Mucosa of descending colon (tissue), 3 donors: ENCODE results near the gene SLC27A2. TPM values are rescaled to one million over a fixed set of nuclear protein-coding genes. Genes with fewer than 3 reads are reported as not detected.

Source experiments
- ATAC-seq: fragments of 200-7000 bp; cut with Tn5 transposase; one replicate; pipeline ENCODE4 v1.9.1; 2020; ENCODE audit warnings: mild to moderate bottlenecking, moderate library complexity
- DNase-seq, 3 donors: peaks; one replicate each; pipeline ENCODE4 v3.0.0-alpha.2; 2020
- H3K36me3 ChIP-seq: fragments of 200-600 bp; one replicate; pipeline ENCODE4 v1.8.0; 2021; ENCODE audit warnings: low read depth, mild to moderate bottlenecking
- H3K4me1 ChIP-seq: fragments of 200-600 bp; one replicate; pipeline ENCODE4 v1.8.0; 2021; ENCODE audit warnings: low read depth, mild to moderate bottlenecking
- H3K4me3 ChIP-seq: fragments of 200-600 bp; one replicate; pipeline ENCODE4 v1.8.0; 2021; ENCODE audit warnings: mild to moderate bottlenecking
- H3K9me3 ChIP-seq: fragments of 200-600 bp; one replicate; pipeline ENCODE4 v1.8.0; 2021; ENCODE audit warnings: mild to moderate bottlenecking
- CTCF ChIP-seq: fragments of 200-600 bp; IDR thresholded peaks from one replicate; pipeline ENCODE4 v1.8.0; 2022; ENCODE audit warnings: antibody characterized with exemption, mild to moderate bottlenecking
- intact Hi-C, 2 donors: fragments of 100-400 bp; cut with DNase I in 1 of 2; cut with micrococcal nuclease in 1 of 2; formaldehyde crosslinking; loops; one replicate each; pipeline versions ENCODE4 v1.11.0 to v1.11.1; 2022; cut with DNase I, micrococcal nuclease
- total RNA-seq, 3 donors: library from RNA; stranded (reverse); fragmentation: NEBNext Ultra II Directional in 2 of 3; extraction: Animal tissue kit (Norgen Biotek cat#: 25700) in 2 of 3; gene quantifications; one replicate each; pipeline versions ENCODE4 v1.2.1 to v1.2.4, GENCODE V29; 2021 to 2023
- donor health status: DM: no; HTN: no; CAD: no; lungs with moderate emphysema.
- donor health status: DM: no; HTN: no; CAD: no.
- donor health status: DM: no; HTN: yes; CAD: no.

The SLC27A2 gene
- total RNA-seq, 3 donors from 2014 or later, result 14.8 to 27.9 (median 27.8) TPM

DNA sequence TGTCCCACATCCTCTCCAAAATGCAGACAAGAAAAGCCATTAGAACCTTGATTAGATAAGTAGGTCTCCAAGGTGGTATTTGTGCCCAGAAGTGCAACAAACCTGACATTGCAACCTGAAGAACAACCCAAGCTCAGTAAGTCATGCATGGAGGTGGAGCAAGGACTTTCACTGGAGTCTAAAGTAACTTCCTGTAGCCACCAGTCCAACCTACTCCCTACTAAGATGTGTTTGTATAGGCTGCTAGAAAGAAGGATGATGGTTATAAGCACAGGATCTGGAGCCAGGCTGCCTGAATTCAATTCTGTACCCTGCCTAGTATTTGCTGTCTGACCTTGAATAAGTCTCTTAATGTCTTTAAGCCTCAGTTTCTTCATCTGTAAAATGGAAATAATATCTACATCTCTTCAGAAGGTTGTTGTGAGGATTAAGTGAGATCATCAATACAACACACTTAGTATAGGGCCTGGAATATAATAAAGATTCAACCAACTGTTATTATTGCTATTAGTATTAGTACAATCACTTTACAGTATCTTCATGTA is 51.3 kb downstream of the SLC27A2 start:
- Histone ChIP-seq H3K4me1 (peaks cover 6% of the 10 kb centered on the region), H3K9me3 (no peaks in the 10 kb centered on the region), H3K36me3 (no peaks in the 10 kb centered on the region), H3K4me3 (no peak overlapping the region)
- DNase-seq (peak in 1 of 3 donors; percentile 13), ATAC-seq (peak; percentile 91)
- intact Hi-C loops, result no loop called here
- no peak for TF ChIP-seq CTCF

DNA sequence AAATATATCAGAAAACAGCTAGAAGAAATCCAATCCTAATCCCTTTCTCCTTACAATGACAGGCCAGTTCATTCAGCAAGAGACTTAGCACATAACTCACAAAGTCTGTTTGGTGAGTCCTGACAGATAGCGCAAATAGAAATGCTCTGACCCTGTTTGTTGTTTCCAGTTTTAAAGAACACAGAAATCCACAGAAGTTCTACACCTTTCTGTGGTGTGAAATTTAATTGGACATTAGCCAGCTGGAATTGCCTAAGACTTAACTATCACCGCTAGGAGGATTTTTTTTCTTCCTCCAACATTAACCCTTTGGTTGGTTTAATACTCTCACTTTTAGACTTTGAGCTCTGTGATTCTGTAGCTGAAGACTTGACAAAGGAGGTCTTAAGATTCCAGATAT is 52.8 kb downstream of the SLC27A2 start:
- ATAC-seq (peak; percentile 24), DNase-seq (no peak)
- intact Hi-C loops, result no loop called here
- H3K9me3 ChIP-seq, result no peaks in the 10 kb centered on the region
- H3K4me3 ChIP-seq, result no peak overlapping the region
- H3K36me3 ChIP-seq, result no peaks in the 10 kb centered on the region
- no peak for TF ChIP-seq CTCF
- H3K4me1 ChIP-seq, result peaks cover 6% of the 10 kb centered on the region

DNA sequence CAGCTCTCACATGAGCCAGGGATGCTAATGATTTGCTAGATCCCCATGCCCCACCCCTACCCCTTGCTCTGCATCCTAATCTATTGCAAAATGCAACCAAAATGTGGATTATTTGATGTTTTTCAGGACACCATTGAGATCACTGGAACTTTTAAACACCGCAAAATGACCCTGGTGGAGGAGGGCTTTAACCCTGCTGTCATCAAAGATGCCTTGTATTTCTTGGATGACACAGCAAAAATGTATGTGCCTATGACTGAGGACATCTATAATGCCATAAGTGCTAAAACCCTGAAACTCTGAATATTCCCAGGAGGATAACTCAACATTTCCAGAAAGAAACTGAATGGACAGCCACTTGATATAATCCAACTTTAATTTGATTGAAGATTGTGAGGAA is 53.8 kb downstream of the SLC27A2 start:
- no peak for TF ChIP-seq CTCF
- DNase-seq, result no peak

GRCh38 chr15:50236433-50236832 is 54.4 kb downstream of the SLC27A2 start:
- no peak for ATAC-seq
- Histone ChIP-seq H3K9me3 (no peaks in the 10 kb centered on the region), H3K36me3 (no peaks in the 10 kb centered on the region), H3K4me1 (peaks cover 6% of the 10 kb centered on the region), H3K4me3 (no peak overlapping the region)
- no peak for DNase-seq
- intact Hi-C loops, result no loop called here
- TF ChIP-seq CTCF, result no peak

More for the DNA sequence above, 53.8 kb downstream of the SLC27A2 start:
- intact Hi-C loops, result no loop called here
- no peaks in the 10 kb centered on the region for H3K36me3 ChIP-seq
- H3K4me3 ChIP-seq, result no peak overlapping the region
- no peaks in the 10 kb centered on the region for H3K9me3 ChIP-seq
- ATAC-seq, result no peak
- peaks cover 6% of the 10 kb centered on the region for H3K4me1 ChIP-seq

DNA sequence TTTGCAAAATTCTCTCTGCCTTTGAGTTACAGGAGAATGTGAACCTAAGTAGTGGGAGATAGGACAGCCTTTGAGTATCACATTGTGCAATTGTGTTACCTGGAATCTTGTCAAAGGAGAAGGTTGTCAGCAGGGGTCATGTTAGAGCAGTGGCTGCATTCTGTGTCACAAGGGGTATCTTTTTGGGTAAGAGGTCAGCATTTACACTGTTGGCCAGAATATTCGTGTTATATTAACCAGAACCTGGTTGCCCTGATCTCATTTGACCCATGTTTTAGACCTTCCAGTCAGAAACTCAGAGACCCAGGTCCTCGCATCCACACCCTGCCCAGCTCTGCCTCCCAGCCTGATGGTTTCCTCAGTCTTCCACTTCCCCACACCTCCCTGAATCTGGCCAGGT is 56.3 kb downstream of the SLC27A2 start:
- no peaks in the 10 kb centered on the region for H3K9me3 ChIP-seq
- no peak for ATAC-seq
- DNase-seq, result no peak
- H3K4me3 ChIP-seq, result no peak overlapping the region
- TF ChIP-seq CTCF, result no peak
- H3K4me1 ChIP-seq, result peaks cover 6% of the 10 kb centered on the region
- H3K36me3 ChIP-seq, result no peaks in the 10 kb centered on the region
- intact Hi-C loops, result no loop called here
